Measurements from ENCODE around the gene KCNQ1. TPM values are rescaled to one million over a fixed set of nuclear protein-coding genes. Genes with fewer than 3 reads are reported as not detected.

Gene KCNQ1
- total RNA-seq, 6 donors from 2014 or later = 18.0 to 45.4 (median 32.7) TPM

DNA sequence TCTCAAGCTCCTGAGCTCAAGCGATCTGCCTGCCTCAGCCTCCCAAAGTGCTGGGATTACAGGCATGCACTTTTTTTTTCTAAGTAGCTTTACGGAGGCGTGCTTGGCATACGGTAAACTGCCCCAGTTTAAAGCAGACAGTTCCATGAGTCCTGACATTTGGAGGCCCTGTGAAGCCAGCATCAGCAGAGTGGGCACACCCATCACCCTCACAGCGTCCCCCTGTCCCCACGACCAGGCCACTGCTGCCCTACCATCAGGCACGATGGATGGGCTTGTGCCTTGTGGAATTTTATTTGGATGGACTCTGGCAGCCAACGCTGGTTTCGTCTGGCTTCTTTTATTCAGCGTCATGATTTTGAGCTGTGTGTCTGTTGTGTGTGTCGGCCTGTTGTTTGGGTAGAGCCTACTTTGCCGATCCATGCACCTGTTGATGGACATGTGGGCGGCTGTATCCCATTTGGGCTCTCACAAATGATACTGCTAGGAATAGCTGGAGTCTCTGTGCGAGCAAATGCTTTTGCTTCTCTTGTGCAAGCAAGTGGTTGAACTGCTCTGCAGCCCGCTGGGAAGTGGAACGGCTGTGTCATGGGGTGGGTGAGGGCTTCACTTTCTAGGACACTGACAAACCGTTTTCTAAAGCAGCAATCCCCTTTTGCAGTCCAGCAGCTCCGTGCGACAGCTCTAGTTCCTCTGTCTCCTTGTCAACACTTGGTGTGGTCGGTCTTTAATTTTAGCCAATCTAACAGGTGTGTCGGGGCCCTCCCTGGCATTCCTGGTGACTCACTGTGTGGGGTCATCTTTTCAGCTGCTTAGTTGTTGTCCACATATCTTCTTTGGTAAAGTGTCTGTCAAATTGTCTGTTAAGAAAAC, 23.8 kb downstream of the KCNQ1 start:
- ATAC-seq (ENCODE audit: low FRiP score in 2 of 2) = no peak
- Histone ChIP-seq H3K36me3 (no peaks in the 10 kb centered on the region), H3K27me3 (no peaks in the 10 kb centered on the region), H3K4me3 (no peak overlapping the region), H3K4me1 (peaks cover 0 to 24% (median 7%) of the 10 kb centered on the region in 4 donors), H3K27ac (no peak overlapping the region), H3K9me3 (no peaks in the 10 kb centered on the region)
- TF ChIP-seq POLR2A (IDR thresholded peaks at IDR 0.05) = no peak
- TF ChIP-seq POLR2AphosphoS5 (IDR thresholded peaks at IDR 0.05) = no peak
- TF ChIP-seq, protein P1, sequence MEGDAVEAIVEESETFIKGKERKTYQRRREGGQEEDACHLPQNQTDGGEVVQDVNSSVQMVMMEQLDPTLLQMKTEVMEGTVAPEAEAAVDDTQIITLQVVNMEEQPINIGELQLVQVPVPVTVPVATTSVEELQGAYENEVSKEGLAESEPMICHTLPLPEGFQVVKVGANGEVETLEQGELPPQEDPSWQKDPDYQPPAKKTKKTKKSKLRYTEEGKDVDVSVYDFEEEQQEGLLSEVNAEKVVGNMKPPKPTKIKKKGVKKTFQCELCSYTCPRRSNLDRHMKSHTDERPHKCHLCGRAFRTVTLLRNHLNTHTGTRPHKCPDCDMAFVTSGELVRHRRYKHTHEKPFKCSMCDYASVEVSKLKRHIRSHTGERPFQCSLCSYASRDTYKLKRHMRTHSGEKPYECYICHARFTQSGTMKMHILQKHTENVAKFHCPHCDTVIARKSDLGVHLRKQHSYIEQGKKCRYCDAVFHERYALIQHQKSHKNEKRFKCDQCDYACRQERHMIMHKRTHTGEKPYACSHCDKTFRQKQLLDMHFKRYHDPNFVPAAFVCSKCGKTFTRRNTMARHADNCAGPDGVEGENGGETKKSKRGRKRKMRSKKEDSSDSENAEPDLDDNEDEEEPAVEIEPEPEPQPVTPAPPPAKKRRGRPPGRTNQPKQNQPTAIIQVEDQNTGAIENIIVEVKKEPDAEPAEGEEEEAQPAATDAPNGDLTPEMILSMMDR (IDR thresholded peaks at IDR 0.05) = no peak
- no peak for TF ChIP-seq EP300 (IDR thresholded peaks at IDR 0.05)
- 84% methylated on average over 19 to 21 of the region's 21 CpGs for WGBS, 2 donors
- DNase-seq = no peak

DNA sequence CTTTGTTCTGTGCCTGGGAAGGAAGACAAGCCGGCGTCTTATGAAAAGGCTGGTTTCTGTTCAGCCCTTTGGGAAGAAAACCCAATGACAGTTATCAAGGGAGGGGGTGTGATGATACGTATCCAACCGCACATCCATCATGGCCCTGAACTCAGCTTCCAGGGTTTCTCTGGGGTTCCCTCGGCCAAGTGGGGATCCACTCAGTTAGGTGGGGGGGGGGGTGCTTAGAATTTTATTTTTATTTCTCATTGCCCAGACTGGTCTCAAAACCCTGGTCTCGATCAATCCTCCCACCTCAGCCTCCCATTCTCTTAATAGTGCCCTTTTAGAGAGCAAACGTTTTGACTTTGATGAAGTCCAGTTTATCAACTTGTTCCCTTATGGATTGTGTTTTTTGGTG, 25.7 kb downstream of the KCNQ1 start:
- TF ChIP-seq POLR2A (IDR thresholded peaks at IDR 0.05) (no peak), POLR2AphosphoS5 (IDR thresholded peaks at IDR 0.05) (no peak), EP300 (IDR thresholded peaks at IDR 0.05) (no peak)
- TF ChIP-seq, protein P1 (IDR thresholded peaks at IDR 0.05) = no peak
- Histone ChIP-seq H3K4me3 (no peak overlapping the region), H3K9me3 (no peaks in the 10 kb centered on the region), H3K27ac (no peak overlapping the region), H3K4me1 (peaks cover 0 to 27% (median 5%) of the 10 kb centered on the region in 4 donors), H3K27me3 (no peaks in the 10 kb centered on the region), H3K36me3 (no peaks in the 10 kb centered on the region)
- WGBS, 2 donors = 87 to 88% methylated on average over 7 of the region's 7 CpGs
- ATAC-seq (ENCODE audit: low FRiP score in 2 of 2) (no peak), DNase-seq (no peak)

DNA sequence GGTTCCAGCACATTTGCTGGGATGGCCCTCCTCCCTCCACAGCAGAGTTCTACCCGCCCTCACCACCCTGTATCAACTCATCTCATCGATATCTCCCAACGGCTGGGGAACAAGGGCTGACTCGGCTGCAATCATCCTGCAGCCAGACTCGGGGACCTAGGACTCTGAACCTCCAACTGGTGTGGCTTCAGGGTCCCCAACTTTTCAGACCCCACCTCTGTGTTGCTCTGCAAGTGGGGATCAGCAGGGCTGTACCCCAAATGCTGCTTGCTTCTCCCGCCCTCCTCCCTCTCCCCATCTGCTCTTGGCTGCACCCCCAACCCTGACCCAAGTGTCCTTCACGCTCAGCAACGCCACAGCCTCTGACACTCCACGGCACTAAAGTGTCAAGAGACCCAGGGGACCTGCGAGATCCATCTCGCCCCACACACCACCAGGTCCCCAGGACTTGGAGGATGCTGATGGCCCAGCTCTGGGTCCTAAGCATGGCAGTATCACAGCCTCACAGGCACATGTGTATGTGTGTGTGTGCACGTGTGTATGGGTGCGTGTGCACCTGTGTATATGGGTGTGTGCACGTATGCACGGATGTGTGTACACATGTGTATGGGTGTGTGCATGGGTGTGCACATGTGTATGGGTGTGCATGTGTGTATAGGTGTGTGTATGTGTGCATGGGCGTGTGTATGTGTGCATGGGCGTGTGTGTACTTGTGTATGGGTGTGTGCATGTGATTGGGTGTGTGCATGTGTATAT, 26.4 kb downstream of the KCNQ1 start:
- no peaks in the 10 kb centered on the region for H3K9me3 ChIP-seq
- peaks cover 0 to 26% (median 6%) of the 10 kb centered on the region in 4 donors for H3K4me1 ChIP-seq
- TF ChIP-seq EP300 (IDR thresholded peaks at IDR 0.05) (no peak), POLR2A (IDR thresholded peaks at IDR 0.05) (no peak), POLR2AphosphoS5 (IDR thresholded peaks at IDR 0.05) (no peak)
- TF ChIP-seq, protein P1 (IDR thresholded peaks at IDR 0.05) = no peak
- H3K27me3 ChIP-seq = no peaks in the 10 kb centered on the region
- H3K4me3 ChIP-seq = no peak overlapping the region
- DNase-seq = no peak
- peak in 1 of 2 donors; percentile 8 for ATAC-seq (ENCODE audit: low FRiP score in 2 of 2)
- no peaks in the 10 kb centered on the region for H3K36me3 ChIP-seq
- H3K27ac ChIP-seq = no peak overlapping the region
- 86 to 88% methylated on average over 14 to 17 of the region's 17 CpGs for WGBS, 2 donors

DNA sequence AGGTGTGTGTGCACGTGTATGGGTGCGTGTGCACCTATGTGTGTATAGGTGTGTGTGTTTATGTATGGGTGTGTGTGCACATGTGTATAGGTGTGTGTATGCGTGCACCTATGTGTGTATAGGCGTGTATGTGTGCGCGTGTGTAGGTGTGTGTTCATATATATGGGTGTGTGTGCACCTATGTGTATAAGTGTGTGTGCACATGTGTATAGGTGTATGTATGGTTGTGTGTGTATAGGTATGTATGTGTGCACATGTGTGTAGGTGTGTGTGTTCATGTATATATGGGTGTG, 26.9 kb downstream of the KCNQ1 start:
- Histone ChIP-seq H3K27ac (no peak overlapping the region), H3K36me3 (no peaks in the 10 kb centered on the region), H3K4me1 (peaks cover 0 to 24% (median 5%) of the 10 kb centered on the region in 4 donors), H3K4me3 (no peak overlapping the region), H3K27me3 (no peaks in the 10 kb centered on the region), H3K9me3 (no peaks in the 10 kb centered on the region)
- no peak for ATAC-seq (ENCODE audit: low FRiP score in 2 of 2)
- no peak for DNase-seq
- 95 to 96% methylated on average over 6 of the region's 6 CpGs for WGBS, 2 donors
- TF ChIP-seq POLR2A (IDR thresholded peaks at IDR 0.05) = no peak
- TF ChIP-seq, protein P1 (IDR thresholded peaks at IDR 0.05) = no peak
- no peak for TF ChIP-seq POLR2AphosphoS5 (IDR thresholded peaks at IDR 0.05)
- no peak for TF ChIP-seq EP300 (IDR thresholded peaks at IDR 0.05)

Measured in upper lobe of left lung (tissue), 6 donors.